ENCODE results near the gene TIMMDC1. TPM values are rescaled to one million over a fixed set of nuclear protein-coding genes. Genes with fewer than 3 reads are reported as not detected.

Gene TIMMDC1
- total and polyA plus RNA-seq, 2 of the 4 experiments (the other 2 are of a cell fraction) = 52.5 to 56.6 TPM

- TF ChIP-seq RAD21 (IDR thresholded peaks at IDR 0.05; ENCODE audit: low read length) (no peak), POLR2A (IDR thresholded peaks at IDR 0.05; ENCODE audit: low read depth, low read length) (no peak), CTCF (conservative IDR thresholded peaks at IDR 0.05; ENCODE audit: low read depth, low read length) (no peak), ELK1 (IDR thresholded peaks at IDR 0.05; ENCODE audit: borderline replicate concordance, low read depth, low read length) (no peak), MXI1 (IDR thresholded peaks at IDR 0.05; ENCODE audit: borderline replicate concordance, low read depth, low read length) (no peak), FOS (IDR thresholded peaks at IDR 0.05; ENCODE audit: low read depth, low read length) (no peak), RCOR1 (IDR thresholded peaks at IDR 0.05; ENCODE audit: insufficient replicate concordance, low read length) (no peak), USF2 (IDR thresholded peaks at IDR 0.05; ENCODE audit: low read depth, low read length) (no peak), MAZ (IDR thresholded peaks at IDR 0.05; ENCODE audit: borderline replicate concordance, low read depth, low read length) (no peak), RFX5 (IDR thresholded peaks at IDR 0.05; ENCODE audit: low read depth, low read length) (no peak), BHLHE40 (IDR thresholded peaks at IDR 0.05; ENCODE audit: low read depth, low read length) (no peak), CHD1 (IDR thresholded peaks at IDR 0.05; ENCODE audit: low read depth, low read length) (no peak)
- H2BK5ac ChIP-seq (ENCODE audit: low read depth, low read length, poor library complexity, severe bottlenecking) = no peak overlapping the region
- H3K4me3 ChIP-seq (ENCODE audit: insufficient read depth, low read depth, low read length) = no peak overlapping the region
- ATAC-seq (ENCODE audit: low read depth) = no peak
- no peak overlapping the region for H2AFZ ChIP-seq (replicated peaks; ENCODE audit: low read length, poor library complexity)
- peaks cover 8% of the 10 kb centered on the region in 2 experiments; a peak in 2 of 4 replicates for H3K79me1 ChIP-seq (ENCODE audit: low read depth in 1 of 2, low read length in 2 of 2)
- no peak overlapping the region for H2AK5ac ChIP-seq (ENCODE audit: low read depth, low read length)
- ChIA-PET CTCF (no interaction called here), POLR2A (ENCODE audit: unreplicated experiment) (no interaction called here)
- H3K9me3 ChIP-seq (ENCODE audit: control insufficient read depth, insufficient read depth, low read length) = no peaks in the 10 kb centered on the region
- intact Hi-C loops (cut with micrococcal nuclease) = no loop called here
- H3K14ac ChIP-seq (replicated peaks; ENCODE audit: low read depth, low read length) = no peak overlapping the region
- no peak overlapping the region for H2BK120ac ChIP-seq (ENCODE audit: low read depth, low read length)
- H3K4me1 ChIP-seq (ENCODE audit: control insufficient read depth, insufficient read depth, low read length) = no peaks in the 10 kb centered on the region; the same call in 1 of the 2 replicates
- H3K23ac ChIP-seq (ENCODE audit: low read depth, low read length) = no peak overlapping the region
- no peak overlapping the region for H4K91ac ChIP-seq (ENCODE audit: insufficient read depth, low read depth, low read length)
- H2AK9ac ChIP-seq (replicated peaks; ENCODE audit: low read depth, low read length, poor library complexity) = no peak overlapping the region
- H3K36me3 ChIP-seq (ENCODE audit: control insufficient read depth, insufficient read depth, low read length) = no peaks in the 10 kb centered on the region
- H3K9ac ChIP-seq (ENCODE audit: low read depth, low read length) = no peak overlapping the region
- H4K20me1 ChIP-seq (ENCODE audit: insufficient read depth, low read length) = no peaks in the 10 kb centered on the region
- no peak overlapping the region for H4K8ac ChIP-seq (ENCODE audit: low read depth in 2 of 2, low read length in 2 of 2)
- H2BK15ac ChIP-seq (ENCODE audit: low read depth, low read length) = no peak overlapping the region
- DNase-seq = no peak
- no CpG with 5 or more reads among the region's 3 CpGs for WGBS, 2 experiments (ENCODE audit: extremely low coverage in 2 of 2, insufficient read length in 1 of 2)
- no TSS peak for BruUV-seq (replicated peaks)
- in situ Hi-C loops (cut with MboI; ENCODE audit: low sequenced_read_pairs) = no loop called here
- H3K27me3 ChIP-seq (ENCODE audit: control insufficient read depth, insufficient read depth, low read length) = no peaks in the 10 kb centered on the region
- no peak overlapping the region for H3K18ac ChIP-seq (ENCODE audit: low read depth, low read length)
- H3K9me1 ChIP-seq (ENCODE audit: insufficient read depth, low read length) = no peaks in the 10 kb centered on the region
- no peak overlapping the region for H2BK20ac ChIP-seq (ENCODE audit: low read depth, low read length)
- H3K27ac ChIP-seq (ENCODE audit: insufficient read depth, low read length) = no peak overlapping the region
- no peak overlapping the region for H3K4me2 ChIP-seq (ENCODE audit: low read depth, low read length)
- dilution Hi-C loops (cut with HindIII; ENCODE audit: low sequenced_read_pairs, unreplicated experiment) = no loop called here
- H4K5ac ChIP-seq (ENCODE audit: low read depth, low read length) = no peak overlapping the region
- H3K4ac ChIP-seq (ENCODE audit: low read depth, low read length) = no peak overlapping the region
- no peak overlapping the region for H3K56ac ChIP-seq (ENCODE audit: extremely low read depth, insufficient read depth, low read length)
Observed at GRCh38 chr3:119492810-119493209, 5.5 kb upstream of the TIMMDC1 start.

All from IMR-90 (cell line).